Endothelial cell of umbilical vein (primary cell): ENCODE data around the gene ATP1B4. TPM values are rescaled to one million over a fixed set of nuclear protein-coding genes. Genes with fewer than 3 reads are reported as not detected.

Experiments used
- BruUV-seq: library from RNA; stranded (reverse); fragments of 400-500 nt; replicated peaks from 2 replicates; lab custom pipeline; 2021; lab: Mats Ljungman, UMichigan
- CTCF ChIA-PET: fragments of 300-600, 350-600 bp; sonication (Branson Sonifier 250); formaldehyde crosslinking; loops from one replicate; lab custom pipeline; 2021; ENCODE audit warnings: antibody characterized with exemption, inconsistent platforms; lab: Charles Lee
- POLR2A ChIA-PET: fragments of 300-600, 350-600 bp; sonication (Branson Sonifier 250); formaldehyde crosslinking; loops from one replicate; lab custom pipeline; 2021; ENCODE audit warnings: antibody characterized with exemption, inconsistent platforms; lab: Charles Lee
- DNase-seq: peaks from one replicate; pipeline ENCODE4 v3.0.0-alpha.2; 2011; ENCODE audit warnings: low read depth, low spot score
- FAIRE-seq: peaks from 2 replicates; lab custom pipeline; 2011; peaks lifted over from hg19 to GRCh38; lab: Jason Lieb, UNC
- H2AFZ ChIP-seq: 2 replicates; pipeline ENCODE4 v1.6.0; 2012; ENCODE audit warnings: low read depth, low read length, control low read depth, inconsistent platforms
- H3K27ac ChIP-seq: 2 replicates; pipeline ENCODE4 v1.5.1; 2011; ENCODE audit warnings: low read depth, mild to moderate bottlenecking, control low read depth, low read length, moderate library complexity; ENCODE audit not compliant: insufficient read depth
- H3K27me3 ChIP-seq, 2 experiments: 2 replicates each; pipeline versions ENCODE4 v1.6.0 to v1.6.1; 2011; ENCODE audit warnings: low read length in 2 of 2, mixed read lengths in 1 of 2; ENCODE audit not compliant: control insufficient read depth in 2 of 2, insufficient read depth in 2 of 2
- H3K36me3 ChIP-seq, 2 experiments: 2 replicates in 1 of 2; 3 replicates in 1 of 2; pipeline ENCODE4 v1.5.1; 2011; ENCODE audit warnings: low read length in 2 of 2, mild to moderate bottlenecking in 1 of 2, moderate library complexity in 1 of 2; ENCODE audit not compliant: control insufficient read depth in 2 of 2, insufficient read depth in 2 of 2; ENCODE audit errors: extremely low read depth in 1 of 2
- H3K4me1 ChIP-seq: 3 replicates; pipeline ENCODE4 v1.5.1; 2011; ENCODE audit warnings: mild to moderate bottlenecking, low read length; ENCODE audit not compliant: control insufficient read depth, insufficient read depth; ENCODE audit errors: extremely low read depth
- H3K4me2 ChIP-seq: 2 replicates; pipeline ENCODE4 v1.6.1; 2011; ENCODE audit warnings: low read length, control low read depth, mixed read lengths; ENCODE audit not compliant: insufficient read depth
- H3K4me3 ChIP-seq, 3 experiments: fragments of 200-600 bp in 1 of 3; sonication (generic), shearing (Covaris generic) in 1 of 3; replicated peaks in 1 of 3; 2 replicates each; pipeline ENCODE4 v1.5.1; 2011 to 2016; ENCODE audit warnings: control low read depth in 3 of 3, low read length in 3 of 3, mild to moderate bottlenecking in 2 of 3, inconsistent platforms in 1 of 3, low read depth in 1 of 3, moderate library complexity in 1 of 3; ENCODE audit not compliant: insufficient read depth in 1 of 3
- H3K79me2 ChIP-seq: 2 replicates; pipeline ENCODE4 v1.6.0; 2012; ENCODE audit warnings: low read length, inconsistent platforms; ENCODE audit not compliant: control insufficient read depth, insufficient read depth
- H3K9ac ChIP-seq: replicated peaks from 2 replicates; pipeline ENCODE3; 2011; ENCODE audit warnings: low read length, control low read depth; ENCODE audit not compliant: insufficient read depth; ENCODE audit errors: extremely low read depth
- H3K9me1 ChIP-seq: replicated peaks from 3 replicates; pipeline ENCODE4 v1.6.0; 2011; ENCODE audit warnings: mild to moderate bottlenecking, low read length; ENCODE audit not compliant: control insufficient read depth, insufficient read depth; ENCODE audit errors: extremely low read depth
- H3K9me3 ChIP-seq: replicated peaks from 2 replicates; pipeline ENCODE4 v1.5.1; 2012; ENCODE audit warnings: low read length, inconsistent platforms; ENCODE audit not compliant: control insufficient read depth, insufficient read depth
- H4K20me1 ChIP-seq: replicated peaks from 2 replicates; pipeline ENCODE3; 2011; ENCODE audit warnings: mild to moderate bottlenecking, low read length; ENCODE audit not compliant: control insufficient read depth, insufficient read depth; ENCODE audit errors: extremely low read depth
- CTCF ChIP-seq, 2 donors: IDR thresholded peaks; 1 replicate in 1 of 2; 2 replicates in 1 of 2; pipeline ENCODE4 v1.5.1; 2011; ENCODE audit warnings: low read length in 2 of 2, mild to moderate bottlenecking in 2 of 2, moderate library complexity in 2 of 2, control low read depth in 1 of 2, inconsistent platforms in 1 of 2, low read depth in 1 of 2; ENCODE audit not compliant: insufficient read depth in 1 of 2; ENCODE audit errors: extremely low read depth in 1 of 2
- FOS ChIP-seq: IDR thresholded peaks from 2 replicates; pipeline ENCODE4 v1.6.1; 2011; ENCODE audit warnings: mild to moderate bottlenecking, low read length, moderate library complexity, borderline replicate concordance; ENCODE audit not compliant: insufficient read depth
- MYC ChIP-seq: IDR thresholded peaks from one replicate; pipeline ENCODE4 v1.6.1; 2011; ENCODE audit warnings: mild to moderate bottlenecking, low read depth, low read length
- POLR2AphosphoS5 ChIP-seq: IDR thresholded peaks from 2 replicates; pipeline ENCODE4 v1.6.1; 2012; ENCODE audit warnings: low read depth, mild to moderate bottlenecking, control low read depth, low read length, moderate library complexity; ENCODE audit not compliant: insufficient read depth
- dilution Hi-C: fragments of 300-500 bp; cut with MboI; formaldehyde crosslinking; loops from one replicate; pipeline ENCODE4 v1.15.0; 2019; ENCODE audit warnings: low sequenced_read_pairs; ENCODE audit not compliant: extremely low pct_ligation_motif_present
- intact Hi-C: fragments of 100-400 bp; cut with micrococcal nuclease; formaldehyde crosslinking; loops from one replicate; pipeline ENCODE4 v1.10.0; 2022
- polyA plus RNA-seq, 4 experiments: library from polyadenylated mRNA; depleted of rRNA in 3 of 4; stranded (reverse) in 3 of 4; unstranded in 1 of 4; fragments of >200 nt; gene quantifications; 2 replicates each; pipeline versions ENCODE4 v1.2.1 to v1.2.3, GENCODE V29; 2011 to 2012; ENCODE audit warnings: missing spikeins in 1 of 4
- total RNA-seq: library from RNA; stranded (reverse); gene quantifications from 2 replicates; pipeline ENCODE4 v1.2.3, GENCODE V29; 2021

Gene ATP1B4
- total and polyA plus RNA-seq, 2 donors (not counting 3 experiments of a cell fraction or from before 2014, with no cell fraction given): not detected

GRCh38 chrX:120379937-120380681 is 18.2 kb downstream of the ATP1B4 start:
- no peaks in the 10 kb centered on the region for H4K20me1 ChIP-seq
- no peaks in the 10 kb centered on the region for H3K9me3 ChIP-seq
- no peaks in the 10 kb centered on the region for H3K9me1 ChIP-seq
- dilution Hi-C loops: no loop called here
- TF ChIP-seq POLR2AphosphoS5 (no peak), FOS (no peak), CTCF (IDR thresholded peaks at IDR 0.05; ENCODE audit: extremely low read depth in 1 of 2, insufficient read depth in 1 of 2, low read depth in 1 of 2, low read length in 2 of 2) (no peak), MYC (no peak)
- no peak overlapping the region for H2AFZ ChIP-seq
- no peaks in the 10 kb centered on the region for H3K36me3 ChIP-seq
- no peak overlapping the region for H3K9ac ChIP-seq
- H3K4me1 ChIP-seq: no peaks in the 10 kb centered on the region
- FAIRE-seq (no peak), DNase-seq (no peak)
- H3K27ac ChIP-seq: no peak overlapping the region
- ChIA-PET CTCF (interaction anchor here (1.4 to 2.7 kb wide), 4 partner anchors 72 to 106 kb away, joined by 7 to 25 read pairs (median 12); no protein-coding TSS in a partner anchor), POLR2A (no interaction called here)
- H3K4me2 ChIP-seq: no peak overlapping the region
- H3K79me2 ChIP-seq: no peaks in the 10 kb centered on the region
- H3K27me3 ChIP-seq: peaks cover 3 to 5% of the 10 kb centered on the region in 2 experiments
- no peak overlapping the region for H3K4me3 ChIP-seq
- BruUV-seq: no TSS peak
- intact Hi-C loops: loop anchor here (1.0 to 5.0 kb wide), 2 partner anchors 72 to 95 kb away; no protein-coding TSS in a partner anchor
